Measurements from ENCODE around the gene CASS4. TPM values are rescaled to one million over a fixed set of nuclear protein-coding genes. Genes with fewer than 3 reads are reported as not detected.

CASS4 gene
- total RNA-seq, 1 experiment from 2014 or later = 0.28 TPM

- no peak for DNase-seq (ENCODE audit: low spot score)
- POLR2A ChIA-PET (ENCODE audit: low non-redundant PET) = no interaction called here
- H3K27me3 ChIP-seq (replicated peaks; ENCODE audit: insufficient read depth, low read depth, low read length, poor library complexity) = no peaks in the 10 kb centered on the region
- H3K4me1 ChIP-seq (ENCODE audit: insufficient read depth, low read length, poor library complexity, severe bottlenecking) = no peaks in the 10 kb centered on the region
- peaks cover 1% of the 10 kb centered on the region for H3K36me3 ChIP-seq (ENCODE audit: insufficient read depth, low read length, poor library complexity, severe bottlenecking)
- no peak for TF ChIP-seq CTCF (conservative IDR thresholded peaks at IDR 0.05; ENCODE audit: low read depth, low read length)
- no peak for TF ChIP-seq EZH2 (IDR thresholded peaks at IDR 0.05; ENCODE audit: borderline replicate concordance, low read depth, low read length, poor library complexity, severe bottlenecking)
- no TSS peak for BruUV-seq (replicated peaks)
- H3K9me3 ChIP-seq (ENCODE audit: low read depth, low read length, poor library complexity, severe bottlenecking) = no peaks in the 10 kb centered on the region
- no peak overlapping the region for H3K4me3 ChIP-seq (ENCODE audit: low read depth, low read length, poor library complexity, severe bottlenecking)
- H3K27ac ChIP-seq (ENCODE audit: low read depth, low read length, poor library complexity, severe bottlenecking) = no peak overlapping the region
- CTCF ChIA-PET = no interaction called here
- intact Hi-C loops (cut with micrococcal nuclease; ENCODE audit: unreplicated experiment) = no loop called here
Observed at GRCh38 chr20:56412949-56413348, 889 bp downstream of the CASS4 start.

- no peak for DNase-seq (ENCODE audit: low spot score)
- H3K27me3 ChIP-seq (replicated peaks; ENCODE audit: insufficient read depth, low read depth, low read length, poor library complexity) = no peaks in the 10 kb centered on the region
- no peaks in the 10 kb centered on the region for H3K4me1 ChIP-seq (ENCODE audit: insufficient read depth, low read length, poor library complexity, severe bottlenecking)
- intact Hi-C loops (cut with micrococcal nuclease; ENCODE audit: unreplicated experiment) = no loop called here
- no peak overlapping the region for H3K27ac ChIP-seq (ENCODE audit: low read depth, low read length, poor library complexity, severe bottlenecking)
- H3K9me3 ChIP-seq (ENCODE audit: low read depth, low read length, poor library complexity, severe bottlenecking) = no peaks in the 10 kb centered on the region
- TF ChIP-seq EZH2 (IDR thresholded peaks at IDR 0.05; ENCODE audit: borderline replicate concordance, low read depth, low read length, poor library complexity, severe bottlenecking) (no peak), CTCF (conservative IDR thresholded peaks at IDR 0.05; ENCODE audit: low read depth, low read length) (no peak)
- ChIA-PET POLR2A (ENCODE audit: low non-redundant PET) (no interaction called here), CTCF (no interaction called here)
- no peak overlapping the region for H3K4me3 ChIP-seq (ENCODE audit: low read depth, low read length, poor library complexity, severe bottlenecking)
- no TSS peak for BruUV-seq (replicated peaks)
- no peaks in the 10 kb centered on the region for H3K36me3 ChIP-seq (ENCODE audit: insufficient read depth, low read length, poor library complexity, severe bottlenecking)
Observed at GRCh38 chr20:56414842-56415765, 3.0 kb downstream of the CASS4 start.

- H3K4me1 ChIP-seq (ENCODE audit: insufficient read depth, low read length, poor library complexity, severe bottlenecking) = peaks cover 3% of the 10 kb centered on the region
- BruUV-seq (replicated peaks) = no TSS peak
- no peaks in the 10 kb centered on the region for H3K9me3 ChIP-seq (ENCODE audit: low read depth, low read length, poor library complexity, severe bottlenecking)
- no peak for DNase-seq (ENCODE audit: low spot score)
- POLR2A ChIA-PET (ENCODE audit: low non-redundant PET) = interaction anchor here (0.6 kb wide), 1 partner anchor 89 kb away, joined by 4 read pairs; no protein-coding TSS in a partner anchor
- H3K4me3 ChIP-seq (ENCODE audit: low read depth, low read length, poor library complexity, severe bottlenecking) = no peak overlapping the region
- no peaks in the 10 kb centered on the region for H3K36me3 ChIP-seq (ENCODE audit: insufficient read depth, low read length, poor library complexity, severe bottlenecking)
- intact Hi-C loops (cut with micrococcal nuclease; ENCODE audit: unreplicated experiment) = no loop called here
- H3K27me3 ChIP-seq (replicated peaks; ENCODE audit: insufficient read depth, low read depth, low read length, poor library complexity) = no peaks in the 10 kb centered on the region
- H3K27ac ChIP-seq (ENCODE audit: low read depth, low read length, poor library complexity, severe bottlenecking) = no peak overlapping the region
- no peak for TF ChIP-seq CTCF (conservative IDR thresholded peaks at IDR 0.05; ENCODE audit: low read depth, low read length)
- TF ChIP-seq EZH2 (IDR thresholded peaks at IDR 0.05; ENCODE audit: borderline replicate concordance, low read depth, low read length, poor library complexity, severe bottlenecking) = no peak
- CTCF ChIA-PET = no interaction called here
Observed at GRCh38 chr20:56417402-56417801, 5.3 kb downstream of the CASS4 start.
